Measurements from ENCODE around the gene NFKB1.

- no peak for TF ChIP-seq SP1 (IDR thresholded peaks at IDR 0.05)
- TF ChIP-seq SUZ12 (IDR thresholded peaks at IDR 0.05) = no peak
- TF ChIP-seq ARNT (IDR thresholded peaks at IDR 0.05) = no peak
- TF ChIP-seq HDGF (IDR thresholded peaks at IDR 0.05; ENCODE audit: borderline replicate concordance) = no peak
- TF ChIP-seq CTBP1 (IDR thresholded peaks at IDR 0.05; ENCODE audit: borderline replicate concordance) = no peak
- TF ChIP-seq FOXM1 (IDR thresholded peaks at IDR 0.05; ENCODE audit: borderline replicate concordance) = no peak
- TF ChIP-seq TARDBP (IDR thresholded peaks at IDR 0.05) = no peak
- TF ChIP-seq FOXK2 (IDR thresholded peaks at IDR 0.05) = no peak
- TF ChIP-seq ELF4 (IDR thresholded peaks at IDR 0.05) = no peak
- no peak for TF ChIP-seq NFRKB (IDR thresholded peaks at IDR 0.05)
- TF ChIP-seq FOXA1 (IDR thresholded peaks at IDR 0.05) = no peak
- no peak for TF ChIP-seq BHLHE40 (IDR thresholded peaks at IDR 0.05; ENCODE audit: borderline replicate concordance)
- no peak for TF ChIP-seq LEF1 (IDR thresholded peaks at IDR 0.05; ENCODE audit: borderline replicate concordance)
Measured at GRCh38 chr4:102502543-102502818, 1.3 kb downstream of the NFKB1 start.
